Choroid plexus epithelial cell (primary cell): ENCODE measurements around the gene PODN.

ENCODE experiments used
- DNase-seq: peaks from one replicate; pipeline ENCODE4 v3.0.0-alpha.2; 2010; ENCODE audit warnings: low read depth
- H3K4me3 ChIP-seq: 2 replicates; pipeline ENCODE4 v1.5.1; 2011; ENCODE audit warnings: low read depth, mild to moderate bottlenecking, control low read depth, low read length, moderate library complexity
- TF ChIP-seq, protein P1 (sequence below): conservative IDR thresholded peaks from 2 replicates; pipeline ENCODE4 v1.5.1; 2011; ENCODE audit warnings: low read depth, mild to moderate bottlenecking, control low read depth, inconsistent platforms, low read length, moderate library complexity

PODN gene

DNA sequence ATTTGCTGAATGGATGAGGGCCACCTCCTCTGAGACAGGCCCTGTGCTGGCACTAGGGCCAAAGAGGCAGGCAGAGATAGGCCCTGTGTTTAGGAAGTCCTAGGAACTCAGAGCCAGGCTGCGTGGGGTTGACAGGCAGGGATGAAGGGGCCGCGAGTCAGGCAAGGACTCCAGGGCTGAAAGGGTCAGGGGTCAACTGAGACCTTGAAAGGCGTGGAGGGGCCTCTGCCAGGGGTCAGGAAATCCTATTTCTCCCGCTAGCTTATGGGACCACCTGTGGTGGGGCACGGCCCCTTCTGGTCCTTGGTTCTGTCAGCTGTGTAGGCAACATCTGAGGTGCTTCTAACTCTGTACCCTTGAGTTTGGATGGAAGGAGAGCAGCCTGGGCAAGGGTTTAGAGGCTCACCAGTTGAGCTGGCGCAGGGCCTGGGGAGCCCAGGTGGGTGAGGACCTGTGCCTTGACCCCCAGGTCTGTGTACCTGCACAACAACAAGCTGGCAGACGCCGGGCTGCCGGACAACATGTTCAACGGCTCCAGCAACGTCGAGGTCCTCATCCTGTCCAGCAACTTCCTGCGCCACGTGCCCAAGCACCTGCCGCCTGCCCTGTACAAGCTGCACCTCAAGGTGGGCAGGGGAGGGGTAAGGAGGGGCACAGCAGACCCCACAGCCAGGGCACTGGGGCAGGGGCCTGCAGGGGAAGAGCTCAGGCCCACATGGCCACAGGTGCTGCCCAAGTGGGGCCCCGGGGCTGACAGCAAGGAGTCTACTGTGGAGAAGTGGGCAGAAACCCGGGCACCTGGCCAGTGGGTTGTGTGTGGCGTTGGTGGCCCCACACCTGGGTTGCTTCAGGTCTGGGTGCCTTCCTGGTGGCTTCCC is 14.9 kb downstream of the PODN start:
- no peak for DNase-seq
- H3K4me3 ChIP-seq, result no peak overlapping the region
- TF ChIP-seq, protein P1, sequence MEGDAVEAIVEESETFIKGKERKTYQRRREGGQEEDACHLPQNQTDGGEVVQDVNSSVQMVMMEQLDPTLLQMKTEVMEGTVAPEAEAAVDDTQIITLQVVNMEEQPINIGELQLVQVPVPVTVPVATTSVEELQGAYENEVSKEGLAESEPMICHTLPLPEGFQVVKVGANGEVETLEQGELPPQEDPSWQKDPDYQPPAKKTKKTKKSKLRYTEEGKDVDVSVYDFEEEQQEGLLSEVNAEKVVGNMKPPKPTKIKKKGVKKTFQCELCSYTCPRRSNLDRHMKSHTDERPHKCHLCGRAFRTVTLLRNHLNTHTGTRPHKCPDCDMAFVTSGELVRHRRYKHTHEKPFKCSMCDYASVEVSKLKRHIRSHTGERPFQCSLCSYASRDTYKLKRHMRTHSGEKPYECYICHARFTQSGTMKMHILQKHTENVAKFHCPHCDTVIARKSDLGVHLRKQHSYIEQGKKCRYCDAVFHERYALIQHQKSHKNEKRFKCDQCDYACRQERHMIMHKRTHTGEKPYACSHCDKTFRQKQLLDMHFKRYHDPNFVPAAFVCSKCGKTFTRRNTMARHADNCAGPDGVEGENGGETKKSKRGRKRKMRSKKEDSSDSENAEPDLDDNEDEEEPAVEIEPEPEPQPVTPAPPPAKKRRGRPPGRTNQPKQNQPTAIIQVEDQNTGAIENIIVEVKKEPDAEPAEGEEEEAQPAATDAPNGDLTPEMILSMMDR, result no peak

- H3K4me3 ChIP-seq, result no peak overlapping the region
- TF ChIP-seq, protein P1, result no peak
- no peak for DNase-seq
Measured at GRCh38 chr1:53077599-53077965, 15.6 kb downstream of the PODN start.

DNA sequence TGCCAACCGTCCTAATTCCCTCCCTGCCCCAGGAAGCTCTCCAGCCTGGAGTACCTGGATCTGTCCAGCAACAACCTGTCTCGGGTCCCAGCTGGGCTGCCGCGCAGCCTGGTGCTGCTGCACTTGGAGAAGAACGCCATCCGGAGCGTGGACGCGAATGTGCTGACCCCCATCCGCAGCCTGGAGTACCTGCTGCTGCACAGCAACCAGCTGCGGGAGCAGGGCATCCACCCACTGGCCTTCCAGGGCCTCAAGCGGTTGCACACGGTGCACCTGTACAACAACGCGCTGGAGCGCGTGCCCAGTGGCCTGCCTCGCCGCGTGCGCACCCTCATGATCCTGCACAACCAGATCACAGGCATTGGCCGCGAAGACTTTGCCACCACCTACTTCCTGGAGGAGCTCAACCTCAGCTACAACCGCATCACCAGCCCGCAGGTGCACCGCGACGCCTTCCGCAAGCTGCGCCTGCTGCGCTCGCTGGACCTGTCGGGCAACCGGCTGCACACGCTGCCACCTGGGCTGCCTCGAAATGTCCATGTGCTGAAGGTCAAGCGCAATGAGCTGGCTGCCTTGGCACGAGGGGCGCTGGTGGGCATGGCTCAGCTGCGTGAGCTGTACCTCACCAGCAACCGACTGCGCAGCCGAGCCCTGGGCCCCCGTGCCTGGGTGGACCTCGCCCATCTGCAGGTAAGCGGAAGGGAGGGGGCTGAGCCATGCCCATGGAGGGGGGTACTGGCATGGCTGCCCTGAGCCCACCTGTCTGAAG is 16.5 kb downstream of the PODN start:
- DNase-seq, result no peak
- TF ChIP-seq, protein P1, result no peak
- no peak overlapping the region for H3K4me3 ChIP-seq

DNA sequence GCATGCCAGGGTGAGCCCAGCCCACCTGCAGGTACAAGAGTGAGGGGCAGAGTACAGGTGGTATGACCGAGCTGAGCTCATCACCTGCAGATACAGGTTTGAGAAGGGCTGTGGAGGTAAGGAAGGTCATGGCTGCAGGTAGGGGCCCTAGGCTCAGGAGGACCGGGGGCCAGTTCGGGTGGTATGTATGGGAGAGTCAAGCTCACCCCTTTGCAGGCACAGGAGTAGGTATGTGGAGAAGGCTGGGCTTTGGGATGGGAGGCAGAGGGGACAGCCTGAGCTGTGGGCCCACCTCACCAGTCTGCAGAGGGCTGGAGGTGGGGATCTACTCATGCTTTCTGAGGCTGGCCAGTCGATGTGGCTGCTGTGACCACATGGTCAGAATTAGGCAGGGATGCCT is 17.2 kb downstream of the PODN start:
- H3K4me3 ChIP-seq, result no peak overlapping the region
- DNase-seq, result no peak
- TF ChIP-seq, protein P1, result no peak

DNA sequence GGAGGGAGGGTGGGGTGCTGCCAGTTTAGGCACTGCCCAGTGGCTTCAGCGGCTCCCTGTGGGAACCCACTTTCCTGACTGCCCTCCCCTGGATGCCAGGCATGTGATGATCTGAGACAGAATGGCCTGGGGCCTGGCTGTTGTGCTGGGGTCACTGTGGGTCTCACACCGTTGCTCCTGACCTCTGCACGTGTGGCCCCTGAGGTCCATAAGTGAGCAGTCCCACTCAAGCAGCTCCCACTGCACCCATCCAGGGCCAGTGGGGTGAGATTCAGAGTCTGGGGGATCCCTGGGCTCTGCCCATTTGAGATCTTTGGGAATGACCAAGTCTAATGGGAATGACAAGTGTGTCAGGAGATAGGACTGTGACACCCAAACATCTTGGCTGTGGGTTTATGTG is 18.0 kb downstream of the PODN start:
- H3K4me3 ChIP-seq, result no peak overlapping the region
- no peak for DNase-seq
- TF ChIP-seq, protein P1, result no peak

GRCh38 chr1:53080769-53081168 is 18.8 kb downstream of the PODN start:
- DNase-seq, result no peak
- TF ChIP-seq, protein P1, result no peak
- H3K4me3 ChIP-seq, result no peak overlapping the region
